Esophagus squamous epithelium (tissue), 5 donors: ENCODE measurements around the gene GNPTAB. TPM values are rescaled to one million over a fixed set of nuclear protein-coding genes. Genes with fewer than 3 reads are reported as not detected.

ENCODE experiments used
- DNase-seq: peaks from one replicate; lab custom pipeline; 2025; lab: John Stamatoyannopoulos, UW
- H3K27ac ChIP-seq, 4 donors: fragments of 200-600 bp; sonication (generic); one replicate each; pipeline ENCODE4 v1.5.1; 2016 to 2019; ENCODE audit warnings: mild to moderate bottlenecking in 1 of 4
- H3K27me3 ChIP-seq, 4 donors: fragments of 200-600 bp; sonication (generic); 1 replicate in 3 of 4; 2 replicates in 1 of 4; pipeline versions ENCODE4 v1.5.1 to v1.6.0; 2017 to 2021; ENCODE audit warnings: antibody characterized with exemption in 1 of 4
- H3K36me3 ChIP-seq, 3 donors: fragments of 200-600 bp; sonication (generic); one replicate each; pipeline ENCODE4 v1.5.1; 2016 to 2019
- H3K4me1 ChIP-seq, 3 donors: fragments of 200-600 bp; sonication (generic); one replicate each; pipeline ENCODE4 v1.5.1; 2017 to 2019
- H3K4me3 ChIP-seq, 4 donors: fragments of 200-600 bp; sonication (generic); 1 replicate in 3 of 4; 2 replicates in 1 of 4; pipeline ENCODE4 v1.5.1; 2016 to 2019; ENCODE audit warnings: mild to moderate bottlenecking in 2 of 4, moderate library complexity in 1 of 4
- H3K9me3 ChIP-seq, 3 donors: fragments of 200-600 bp; sonication (generic); one replicate each; pipeline ENCODE4 v1.5.1; 2016 to 2019
- CTCF ChIP-seq, 6 experiments: fragments of 450-650 bp in 4 of 6; fragments of 200-600 bp in 2 of 6; sonication (generic) in 2 of 6; IDR thresholded peaks; one replicate each; pipeline ENCODE4 v1.5.1; 2016 to 2019; ENCODE audit warnings: antibody characterized with exemption in 6 of 6, mild to moderate bottlenecking in 4 of 6, moderate library complexity in 4 of 6
- POLR2A ChIP-seq, 4 donors: fragments of 450-650 bp; IDR thresholded peaks; one replicate each; pipeline ENCODE4 v1.6.1; 2017; ENCODE audit warnings: antibody characterized with exemption in 4 of 4, mild to moderate bottlenecking in 4 of 4, moderate library complexity in 3 of 4
- WGBS, 2 donors: methylation state at CpG; one replicate each; pipeline ENCODE4 v1.1.5; 2018; 5-methylcytosine and 5-hydroxymethylcytosine counted together
- intact Hi-C: fragments of 100-400 bp; cut with DNase I; formaldehyde crosslinking; loops from one replicate; pipeline ENCODE4 v1.15.0; 2022
- total RNA-seq, 4 donors: library from RNA; depleted of rRNA; stranded (reverse); fragments of >200 nt; gene quantifications; one replicate each; pipeline ENCODE4 v1.1.0, GENCODE V29; 2016
- donor health status: DM: yes; HTN: yes; CAD: no.

The GNPTAB gene
- total RNA-seq, 4 donors from 2014 or later: 20.8 to 26.3 (median 21.9) TPM

- WGBS, 2 donors: 76 to 86% methylated on average over 2 of the region's 2 CpGs
- intact Hi-C loops: no loop called here
- no peaks in the 10 kb centered on the region for H3K27me3 ChIP-seq
- DNase-seq: no peak
- peaks cover 0 to 40% (median 0%) of the 10 kb centered on the region in 3 donors for H3K36me3 ChIP-seq
- no peak overlapping the region for H3K27ac ChIP-seq
- no peak for TF ChIP-seq POLR2A (IDR thresholded peaks at IDR 0.05)
- no peak for TF ChIP-seq CTCF (IDR thresholded peaks at IDR 0.05)
- H3K4me3 ChIP-seq: no peak overlapping the region
- peaks cover 0 to 2% (median 0%) of the 10 kb centered on the region in 3 donors for H3K4me1 ChIP-seq
- no peaks in the 10 kb centered on the region for H3K9me3 ChIP-seq
Observed at GRCh38 chr12:101794574-101794973, 36.2 kb downstream of the GNPTAB start.

DNA sequence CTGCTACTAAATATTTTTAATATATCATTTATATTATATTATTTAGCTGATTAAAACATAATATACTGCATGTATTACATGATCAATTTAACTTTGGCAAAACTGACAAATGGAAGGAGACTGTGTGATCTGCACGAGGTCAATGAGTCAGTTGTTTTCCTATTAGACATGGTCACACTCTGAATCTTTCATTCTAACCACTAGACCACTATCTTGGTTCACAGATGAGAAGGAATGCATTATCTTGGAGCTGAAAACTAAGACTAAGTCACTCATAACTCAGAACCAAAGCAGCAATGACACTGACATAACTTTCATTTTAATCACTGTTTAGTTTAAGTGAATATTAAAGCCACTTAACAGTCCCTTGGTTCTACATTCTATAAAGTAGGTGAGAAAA lies 37.4 kb downstream of the GNPTAB start:
- TF ChIP-seq CTCF (IDR thresholded peaks at IDR 0.05) (no peak), POLR2A (IDR thresholded peaks at IDR 0.05) (no peak)
- no peaks in the 10 kb centered on the region for H3K27me3 ChIP-seq
- no peak overlapping the region for H3K4me3 ChIP-seq
- intact Hi-C loops: no loop called here
- H3K9me3 ChIP-seq: no peaks in the 10 kb centered on the region
- no peaks in the 10 kb centered on the region for H3K4me1 ChIP-seq
- WGBS, 2 donors: 39 to 45% methylated on average over 1 of the region's 1 CpG
- H3K36me3 ChIP-seq: peaks cover 0 to 52% (median 0%) of the 10 kb centered on the region in 3 donors
- no peak overlapping the region for H3K27ac ChIP-seq
- DNase-seq: no peak

- TF ChIP-seq CTCF (IDR thresholded peaks at IDR 0.05): peak in 2 of 6 experiments; percentile 13 to 33
- no peak for TF ChIP-seq POLR2A (IDR thresholded peaks at IDR 0.05)
- no peak overlapping the region for H3K27ac ChIP-seq
- H3K9me3 ChIP-seq: no peaks in the 10 kb centered on the region
- peaks cover 0 to 63% (median 0%) of the 10 kb centered on the region in 3 donors for H3K36me3 ChIP-seq
- no peaks in the 10 kb centered on the region for H3K4me1 ChIP-seq
- DNase-seq: no peak
- H3K27me3 ChIP-seq: no peaks in the 10 kb centered on the region
- 66 to 76% methylated on average over 6 of the region's 6 CpGs for WGBS, 2 donors
- intact Hi-C loops: no loop called here
- no peak overlapping the region for H3K4me3 ChIP-seq
Observed at GRCh38 chr12:101792046-101792931, 38.5 kb downstream of the GNPTAB start.

DNA sequence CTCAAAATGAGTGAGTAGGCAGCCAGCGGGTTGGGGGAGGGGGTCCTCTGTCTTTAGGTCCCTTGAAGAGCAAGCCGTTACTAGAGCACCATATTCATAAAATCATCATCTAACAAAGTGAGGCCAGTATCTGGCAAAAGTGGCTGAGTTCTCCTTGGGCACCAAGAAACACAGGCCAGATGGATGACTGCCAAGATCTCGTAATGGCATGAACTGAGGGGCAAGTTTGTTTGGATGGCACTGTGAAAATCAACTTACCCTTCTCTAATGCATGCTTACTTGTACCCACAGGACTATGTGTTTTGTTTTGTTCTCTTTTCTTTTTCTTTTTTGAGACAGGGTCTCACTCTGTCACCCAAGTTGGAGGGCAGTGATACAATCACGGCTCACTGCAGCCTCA lies 41.6 kb downstream of the GNPTAB start:
- no peaks in the 10 kb centered on the region for H3K4me1 ChIP-seq
- DNase-seq: no peak
- WGBS, 2 donors: 81 to 84% methylated on average over 4 of the region's 4 CpGs
- H3K4me3 ChIP-seq: no peak overlapping the region
- H3K27me3 ChIP-seq: no peaks in the 10 kb centered on the region
- no peak for TF ChIP-seq POLR2A (IDR thresholded peaks at IDR 0.05)
- no peak for TF ChIP-seq CTCF (IDR thresholded peaks at IDR 0.05)
- H3K27ac ChIP-seq: no peak overlapping the region
- no peaks in the 10 kb centered on the region for H3K9me3 ChIP-seq
- H3K36me3 ChIP-seq: peaks cover 0 to 75% (median 0%) of the 10 kb centered on the region in 3 donors
- intact Hi-C loops: no loop called here

- no peaks in the 10 kb centered on the region for H3K9me3 ChIP-seq
Observed at GRCh38 chr12:101785671-101786070, 45.1 kb downstream of the GNPTAB start.

More at GRCh38 chr12:101785671-101786070, 45.1 kb downstream of the GNPTAB start:
- H3K4me1 ChIP-seq: no peaks in the 10 kb centered on the region
- 83 to 100% methylated on average over 1 of the region's 1 CpG for WGBS, 2 donors
- no peak overlapping the region for H3K4me3 ChIP-seq
- H3K27ac ChIP-seq: no peak overlapping the region
- H3K27me3 ChIP-seq: no peaks in the 10 kb centered on the region
- intact Hi-C loops: no loop called here
- DNase-seq: no peak
- peaks cover 0 to 91% (median 0%) of the 10 kb centered on the region in 3 donors for H3K36me3 ChIP-seq
- no peak for TF ChIP-seq POLR2A (IDR thresholded peaks at IDR 0.05)
